ENCODE results near the gene GCNT2. TPM values are rescaled to one million over a fixed set of nuclear protein-coding genes. Genes with fewer than 3 reads are reported as not detected.
"Not testable (repeated sequence)": the region's sequence is repeated elsewhere in the genome, so short reads cannot be mapped to it uniquely, and the experiment has no call there.

The GCNT2 gene
- total RNA-seq, 1 donor from 2014 or later = 16.7 TPM

- intact Hi-C loops (cut with DNase I) = loop anchor here (1.0 to 5.0 kb wide), 2 partner anchors 17 to 44 kb away; no protein-coding TSS in a partner anchor
- no peaks in the 10 kb centered on the region for H3K27me3 ChIP-seq
- peak overlapping the region; percentile 80 to 92 for H3K27ac ChIP-seq
- no peaks in the 10 kb centered on the region for H3K9me3 ChIP-seq
- no peaks in the 10 kb centered on the region for H3K36me3 ChIP-seq
- TF ChIP-seq CTCF (IDR thresholded peaks at IDR 0.05) = no peak
- DNase-seq (ENCODE audit: low spot score in 2 of 2) = peak in 1 of 2 donors; percentile 75
- H3K4me3 ChIP-seq = peak overlapping the region; percentile 57 to 67
- H3K4me1 ChIP-seq = peaks cover 0 to 10% of the 10 kb centered on the region in 2 donors
These were observed 7.2 kb downstream of the GCNT2 start for GRCh38 chr6:10528158-10528981.

GRCh38 chr6:10529231-10529801 lies 8.2 kb downstream of the GCNT2 start:
- Histone ChIP-seq H3K27me3 (no peaks in the 10 kb centered on the region), H3K36me3 (no peaks in the 10 kb centered on the region), H3K27ac (peak overlapping the region; percentile 80 to 92), H3K9me3 (no peaks in the 10 kb centered on the region), H3K4me3 (peak overlapping the region; percentile 57 to 67), H3K4me1 (peaks cover 0 to 10% of the 10 kb centered on the region in 2 donors)
- no peak for TF ChIP-seq CTCF (IDR thresholded peaks at IDR 0.05)
- intact Hi-C loops (cut with DNase I) = loop anchor here (5.0 kb wide), 1 partner anchor 43 kb away; no protein-coding TSS in a partner anchor
- peak in 1 of 2 donors; percentile 80 for DNase-seq (ENCODE audit: low spot score in 2 of 2)

- H3K4me1 ChIP-seq; H3K9me3 ChIP-seq; H3K36me3 ChIP-seq; H3K27me3 ChIP-seq; DNase-seq (ENCODE audit: low spot score in 2 of 2): not testable (repeated sequence)
- H3K4me3 ChIP-seq = peak overlapping the region; percentile 57 to 67
- peak overlapping the region; percentile 80 to 92 for H3K27ac ChIP-seq
- intact Hi-C loops (cut with DNase I) = loop anchor here (5.0 kb wide), 3 partner anchors 42 to 117 kb away; no protein-coding TSS in a partner anchor
These were observed 8.8 kb downstream of the GCNT2 start for GRCh38 chr6:10529828-10530374.

- H3K9me3 ChIP-seq = no peaks in the 10 kb centered on the region
- H3K27me3 ChIP-seq = no peaks in the 10 kb centered on the region
- intact Hi-C loops (cut with DNase I) = loop anchor here (5.0 kb wide), 2 partner anchors 76 to 116 kb away; no protein-coding TSS in a partner anchor
- peak overlapping the region; percentile 80 to 92 for H3K27ac ChIP-seq
- no peak for TF ChIP-seq CTCF (IDR thresholded peaks at IDR 0.05)
- H3K4me3 ChIP-seq = peak overlapping the region; percentile 57 to 67
- no peak for DNase-seq (ENCODE audit: low spot score in 2 of 2)
- no peaks in the 10 kb centered on the region for H3K36me3 ChIP-seq
- H3K4me1 ChIP-seq = peaks cover 0 to 10% of the 10 kb centered on the region in 2 donors
These were observed 10.4 kb downstream of the GCNT2 start for GRCh38 chr6:10531503-10531902.

- TF ChIP-seq CTCF (IDR thresholded peaks at IDR 0.05) = peak in 1 of 3 experiments; percentile 6
- H3K27me3 ChIP-seq = no peaks in the 10 kb centered on the region
- intact Hi-C loops (cut with DNase I) = loop anchor here (5.0 kb wide), 2 partner anchors 75 to 115 kb away; no protein-coding TSS in a partner anchor
- peak overlapping the region; percentile 57 to 67 for H3K4me3 ChIP-seq
- H3K36me3 ChIP-seq = no peaks in the 10 kb centered on the region
- H3K4me1 ChIP-seq = peaks cover 0 to 10% of the 10 kb centered on the region in 2 donors
- no peak for DNase-seq (ENCODE audit: low spot score in 2 of 2)
- no peaks in the 10 kb centered on the region for H3K9me3 ChIP-seq
- peak overlapping the region; percentile 80 to 92 for H3K27ac ChIP-seq
These were observed 10.8 kb downstream of the GCNT2 start for GRCh38 chr6:10531942-10532341.
